ENCODE measurements around the gene MTA1.

DNA sequence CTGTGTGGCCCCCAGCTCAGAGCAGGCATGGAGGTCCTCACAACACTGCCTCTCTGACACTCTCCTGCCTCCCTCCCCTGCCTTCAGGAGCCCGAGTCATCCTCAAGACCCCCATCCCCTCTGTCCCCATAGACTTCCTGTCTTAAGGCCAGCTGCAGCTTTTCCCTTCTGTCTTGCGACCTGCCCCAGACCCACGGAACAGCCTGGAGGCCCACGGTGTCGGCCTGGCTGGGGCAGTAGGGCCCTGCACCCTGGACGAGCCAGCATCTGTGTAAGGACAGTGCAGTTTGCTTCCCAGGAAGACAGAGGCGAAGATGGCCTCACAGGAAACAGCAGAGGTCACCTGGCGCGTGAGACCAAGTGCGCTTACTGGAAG is 81.1 kb downstream of the MTA1 start:
- TF ChIP-seq CTCF (IDR thresholded peaks at IDR 0.05), result no peak
- no peak for TF ChIP-seq POLR2A (IDR thresholded peaks at IDR 0.05)

All from uterus (tissue), 2 donors.